Measurements from ENCODE around the gene CYP46A1. TPM values are rescaled to one million over a fixed set of nuclear protein-coding genes. Genes with fewer than 3 reads are reported as not detected.
A peak's percentile ranks its signal among the peaks of the same experiment; 100 is the strongest.

CYP46A1 gene
- total and polyA plus RNA-seq, 2 donors from 2014 or later = 0.82 to 2.5 TPM

- FAIRE-seq (no peak), DNase-seq (peak in 2 of 5 donors; percentile 38 to 62)
- no peak overlapping the region for H3K27ac ChIP-seq (ENCODE audit: low read depth in 2 of 2, low read length in 2 of 2)
- intact Hi-C loops (cut with DNase I) = no loop called here
- H3K36me3 ChIP-seq (ENCODE audit: control insufficient read depth in 2 of 3, insufficient read depth in 3 of 3, low read length in 3 of 3) = no peaks in the 10 kb centered on the region
- peaks cover 3% of the 10 kb centered on the region for H3K27me3 ChIP-seq (ENCODE audit: control insufficient read depth, insufficient read depth, low read length)
- peaks cover 0 to 6% (median 0%) of the 10 kb centered on the region in 3 donors for H3K9me3 ChIP-seq (ENCODE audit: control insufficient read depth in 2 of 3, insufficient read depth in 1 of 3, low read length in 3 of 3)
- no peak overlapping the region for H3K4me3 ChIP-seq (ENCODE audit: low read length in 3 of 3)
- no peak overlapping the region for H3K9ac ChIP-seq (ENCODE audit: low read length in 3 of 3)
- H3K4me1 ChIP-seq (ENCODE audit: control insufficient read depth in 2 of 3, insufficient read depth in 2 of 3, low read depth in 1 of 3, low read length in 3 of 3) = peaks cover 0 to 8% (median 4%) of the 10 kb centered on the region in 3 donors
- no peak for TF ChIP-seq CTCF (IDR thresholded peaks at IDR 0.05; ENCODE audit: borderline replicate concordance, extremely low read depth, insufficient read depth)
Measured at GRCh38 chr14:99676657-99677056, 7.4 kb upstream of the CYP46A1 start.

GRCh38 chr14:99677231-99678140 is 6.6 kb upstream of the CYP46A1 start:
- H3K9ac ChIP-seq (ENCODE audit: low read length in 3 of 3) = no peak overlapping the region
- peaks cover 0 to 6% (median 0%) of the 10 kb centered on the region in 3 donors for H3K9me3 ChIP-seq (ENCODE audit: control insufficient read depth in 2 of 3, insufficient read depth in 1 of 3, low read length in 3 of 3)
- no peak overlapping the region for H3K27ac ChIP-seq (ENCODE audit: low read depth in 2 of 2, low read length in 2 of 2)
- no peaks in the 10 kb centered on the region for H3K36me3 ChIP-seq (ENCODE audit: control insufficient read depth in 2 of 3, insufficient read depth in 3 of 3, low read length in 3 of 3)
- H3K27me3 ChIP-seq (ENCODE audit: control insufficient read depth, insufficient read depth, low read length) = peaks cover 3% of the 10 kb centered on the region
- no peak overlapping the region for H3K4me3 ChIP-seq (ENCODE audit: low read length in 3 of 3)
- intact Hi-C loops (cut with DNase I) = no loop called here
- no peak for FAIRE-seq
- TF ChIP-seq CTCF (IDR thresholded peaks at IDR 0.05; ENCODE audit: borderline replicate concordance, extremely low read depth, insufficient read depth) = no peak
- DNase-seq = peak in 1 of 5 donors; percentile 30
- peaks cover 0 to 2% (median 0%) of the 10 kb centered on the region in 3 donors for H3K4me1 ChIP-seq (ENCODE audit: control insufficient read depth in 2 of 3, insufficient read depth in 2 of 3, low read depth in 1 of 3, low read length in 3 of 3)

GRCh38 chr14:99678198-99678597 is 5.9 kb upstream of the CYP46A1 start:
- no peak for FAIRE-seq
- H3K4me3 ChIP-seq (ENCODE audit: low read length in 3 of 3) = no peak overlapping the region
- no peak for TF ChIP-seq CTCF (IDR thresholded peaks at IDR 0.05; ENCODE audit: borderline replicate concordance, extremely low read depth, insufficient read depth)
- peaks cover 0 to 5% (median 3%) of the 10 kb centered on the region in 3 donors for H3K4me1 ChIP-seq (ENCODE audit: control insufficient read depth in 2 of 3, insufficient read depth in 2 of 3, low read depth in 1 of 3, low read length in 3 of 3)
- H3K9me3 ChIP-seq (ENCODE audit: control insufficient read depth in 2 of 3, insufficient read depth in 1 of 3, low read length in 3 of 3) = peaks cover 0 to 6% (median 0%) of the 10 kb centered on the region in 3 donors
- H3K36me3 ChIP-seq (ENCODE audit: control insufficient read depth in 2 of 3, insufficient read depth in 3 of 3, low read length in 3 of 3) = no peaks in the 10 kb centered on the region
- peaks cover 3% of the 10 kb centered on the region for H3K27me3 ChIP-seq (ENCODE audit: control insufficient read depth, insufficient read depth, low read length)
- no peak for DNase-seq
- no peak overlapping the region for H3K27ac ChIP-seq (ENCODE audit: low read depth in 2 of 2, low read length in 2 of 2)
- no peak overlapping the region for H3K9ac ChIP-seq (ENCODE audit: low read length in 3 of 3)
- intact Hi-C loops (cut with DNase I) = no loop called here
